ENCODE measurements around the gene SLC25A43.
"Not testable (repeated sequence)": the region's sequence is repeated elsewhere in the genome, so short reads cannot be mapped to it uniquely, and the experiment has no call there.

The SLC25A43 gene

DNA sequence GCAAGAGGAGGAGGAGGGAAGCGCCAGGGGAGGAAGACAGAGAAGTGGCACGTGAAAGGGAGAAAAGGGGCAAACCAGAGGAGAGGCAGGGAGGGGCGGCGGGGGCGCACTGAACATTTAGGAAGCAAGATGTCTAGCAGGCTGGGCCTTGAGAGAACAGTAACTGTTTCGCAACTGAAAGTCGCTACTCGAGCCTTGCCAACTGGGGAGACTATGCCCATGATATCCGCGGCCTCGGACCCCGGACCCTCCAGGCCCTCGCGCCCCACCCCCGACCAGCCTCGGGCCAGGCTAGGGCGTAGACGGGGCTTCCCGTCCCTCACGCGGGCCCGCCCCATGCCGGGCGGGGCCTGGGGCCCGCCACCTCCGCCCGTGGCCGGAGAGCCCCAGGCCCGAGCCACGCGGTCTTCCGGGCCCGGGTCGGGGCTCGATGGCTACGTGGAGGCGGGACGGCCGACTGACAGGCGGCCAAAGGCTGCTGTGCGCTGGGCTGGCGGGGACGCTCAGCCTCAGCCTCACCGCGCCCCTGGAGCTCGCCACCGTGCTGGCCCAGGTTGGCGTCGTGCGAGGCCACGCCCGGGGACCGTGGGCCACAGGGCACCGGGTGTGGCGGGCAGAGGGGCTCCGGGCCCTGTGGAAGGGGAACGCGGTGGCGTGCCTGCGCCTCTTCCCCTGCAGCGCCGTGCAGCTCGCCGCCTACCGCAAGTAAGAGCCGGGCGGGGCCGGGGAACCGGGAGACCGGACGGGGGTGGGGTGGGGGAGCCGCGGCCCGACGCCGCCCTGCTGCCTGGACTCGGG is at the start of gene SLC25A43:
SLC25A43 (plus strand) TSS at position 363 of the 798 bp plus-strand sequence; CDS start at position 431, 68 bp downstream.
- DNase-seq = peak; percentile 20 to 35

DNA sequence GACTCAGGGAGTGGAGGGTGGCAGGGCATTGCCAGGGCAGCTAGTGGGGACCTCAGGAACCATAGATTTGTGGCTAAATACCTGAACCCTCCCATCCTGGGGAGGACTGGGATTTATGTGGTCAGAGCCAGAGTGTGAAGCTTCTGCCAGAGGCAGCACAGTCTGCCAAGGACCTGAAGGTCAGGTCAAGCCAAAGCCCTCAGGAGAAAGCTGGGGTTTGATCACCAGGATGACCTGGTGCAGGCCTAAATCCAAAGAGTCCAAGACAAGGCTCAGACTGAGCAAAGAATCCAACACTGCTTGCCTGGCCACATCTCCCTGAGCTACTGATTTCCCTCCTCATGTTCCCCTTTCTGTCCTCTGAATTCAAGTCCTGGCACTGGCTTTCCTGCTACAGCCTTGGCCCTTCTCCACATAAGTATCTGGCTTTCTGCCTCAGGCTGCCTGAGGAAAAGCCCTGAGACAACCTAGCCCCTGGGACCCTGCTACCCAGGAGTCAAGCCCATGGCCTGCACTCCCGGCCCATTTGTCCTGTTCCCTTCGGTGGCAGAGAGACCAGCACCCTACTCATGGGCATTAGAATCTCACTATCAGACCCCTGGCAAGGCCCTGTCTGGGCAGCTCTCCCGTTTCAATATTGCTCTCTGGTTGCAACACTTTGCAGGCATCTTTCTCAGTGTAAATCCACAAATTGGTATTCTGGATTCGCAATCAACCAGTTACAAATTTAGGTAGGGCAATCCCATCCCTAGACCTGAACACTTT is 39.3 kb upstream of the SLC25A43 start:
- DNase-seq = no peak

DNA sequence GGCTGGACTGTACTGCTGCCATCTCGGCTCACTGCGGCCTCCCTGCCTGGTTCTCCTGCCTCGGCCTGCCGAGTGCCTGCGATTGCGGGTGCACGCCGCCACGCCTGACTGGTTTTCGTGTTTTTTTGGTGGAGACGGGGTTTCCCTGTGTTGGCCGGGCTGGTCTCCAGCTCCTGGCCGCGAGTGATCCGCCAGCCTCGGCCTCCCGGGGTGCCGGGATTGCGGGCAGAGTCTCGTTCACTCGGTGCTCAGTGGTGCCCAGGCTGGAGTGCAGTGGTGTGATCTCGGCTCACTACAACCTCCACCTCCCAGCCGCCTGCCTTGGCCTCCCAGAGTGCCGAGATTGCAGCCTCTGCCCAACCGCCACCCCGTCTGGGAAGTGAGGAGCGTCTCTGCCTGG is 37.7 kb upstream of the SLC25A43 start:
- not testable (repeated sequence) for DNase-seq

DNA sequence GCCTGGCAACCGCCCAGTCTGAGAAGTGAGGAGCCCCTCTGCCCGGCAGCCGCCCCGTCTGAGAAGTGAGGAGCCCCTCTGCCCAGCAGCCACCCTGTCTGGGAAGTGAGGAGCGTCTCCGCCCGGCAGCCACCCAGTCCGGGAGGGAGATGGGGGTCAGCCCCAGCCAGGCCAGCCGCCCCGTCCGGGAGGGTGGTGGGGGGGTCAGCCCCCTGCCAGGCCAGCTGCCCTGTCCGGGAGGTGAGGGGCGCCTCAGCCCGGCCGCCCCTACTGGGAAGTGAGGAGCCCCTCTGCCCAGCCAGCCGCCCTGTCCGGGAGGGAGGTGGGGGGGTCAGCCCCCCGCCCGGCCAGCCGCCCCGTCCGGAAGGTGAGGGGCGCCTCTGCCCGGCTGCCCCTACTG is 37.1 kb upstream of the SLC25A43 start:
- DNase-seq = not testable (repeated sequence)

DNA sequence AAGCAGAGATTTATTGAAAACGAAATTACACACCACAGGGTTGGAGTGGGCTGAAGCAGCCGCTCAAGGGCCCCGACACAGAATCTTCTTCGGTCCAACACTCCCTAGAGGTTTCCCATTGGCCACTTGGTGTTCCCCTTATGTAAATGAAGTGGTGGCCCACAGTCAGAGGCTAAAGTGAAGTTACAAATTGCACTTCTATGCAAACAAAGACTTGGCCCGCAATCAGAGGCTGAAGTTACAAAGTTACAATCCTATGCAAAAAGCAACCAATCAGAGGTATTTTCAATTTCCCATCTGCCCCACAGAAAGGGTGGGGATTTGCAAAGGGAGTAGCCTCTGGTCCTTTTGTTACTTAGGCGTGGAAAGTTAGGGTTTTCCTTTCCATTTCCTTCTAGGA is 35.7 kb upstream of the SLC25A43 start:
- DNase-seq = no peak

DNA sequence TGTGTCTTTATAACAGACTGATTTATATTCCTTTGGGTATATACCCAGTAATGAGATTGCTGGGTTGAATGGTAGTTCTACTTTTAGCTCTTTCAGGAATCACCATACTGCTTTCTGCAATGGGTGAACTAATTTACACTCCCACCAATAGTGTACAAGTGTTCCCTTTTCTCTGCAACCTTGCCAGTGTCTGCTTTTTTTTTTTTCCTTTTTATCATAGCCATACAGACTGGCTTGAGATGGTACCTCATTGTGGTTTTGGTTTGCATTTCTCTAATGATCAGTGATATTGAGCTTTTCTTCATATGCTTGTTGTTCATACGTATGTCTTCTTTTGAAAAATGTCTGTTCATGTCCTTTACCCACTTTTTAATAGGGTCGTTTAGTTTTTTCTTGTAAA is 27.3 kb upstream of the SLC25A43 start:
- not testable (repeated sequence) for DNase-seq

DNA sequence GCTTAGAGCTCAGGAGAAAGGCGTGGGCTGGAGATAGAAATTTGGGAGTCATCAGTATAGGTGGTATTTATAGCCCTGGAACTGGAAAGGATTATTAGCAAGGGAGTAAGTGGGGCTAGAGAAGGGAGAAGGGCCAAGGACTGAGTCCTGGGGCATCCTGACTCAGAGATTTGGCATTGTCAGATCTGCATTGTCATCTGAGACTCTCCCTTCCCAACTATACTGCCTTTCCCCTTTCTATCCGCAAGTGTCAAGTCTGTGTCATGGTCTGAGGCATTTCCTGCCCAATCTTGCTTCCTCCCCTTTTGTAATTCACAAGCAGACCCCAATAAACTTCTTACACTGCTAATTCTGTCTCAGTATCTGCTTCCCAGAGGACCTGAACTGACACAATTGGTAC is 24.4 kb upstream of the SLC25A43 start:
- no peak for DNase-seq

DNA sequence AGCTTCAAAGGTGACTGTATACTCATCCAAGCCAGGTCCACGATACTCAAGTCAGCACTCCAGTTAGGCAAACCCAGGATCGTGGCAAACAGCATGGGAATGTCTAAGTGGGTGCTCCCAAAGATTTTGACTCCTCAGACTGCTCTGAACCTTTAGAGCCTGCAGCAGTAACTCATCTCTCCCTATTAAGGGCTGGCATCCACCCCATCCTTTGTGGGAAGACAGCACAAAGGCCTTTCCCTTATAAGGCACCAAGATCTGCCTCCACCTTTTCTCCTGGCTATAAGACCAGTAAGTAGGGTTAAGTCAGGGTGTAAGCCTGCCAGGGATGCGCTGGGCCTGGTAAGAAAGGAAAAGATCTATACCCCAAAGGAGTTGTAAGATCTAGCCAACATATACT is 23.6 kb upstream of the SLC25A43 start:
- no peak for DNase-seq

DNA sequence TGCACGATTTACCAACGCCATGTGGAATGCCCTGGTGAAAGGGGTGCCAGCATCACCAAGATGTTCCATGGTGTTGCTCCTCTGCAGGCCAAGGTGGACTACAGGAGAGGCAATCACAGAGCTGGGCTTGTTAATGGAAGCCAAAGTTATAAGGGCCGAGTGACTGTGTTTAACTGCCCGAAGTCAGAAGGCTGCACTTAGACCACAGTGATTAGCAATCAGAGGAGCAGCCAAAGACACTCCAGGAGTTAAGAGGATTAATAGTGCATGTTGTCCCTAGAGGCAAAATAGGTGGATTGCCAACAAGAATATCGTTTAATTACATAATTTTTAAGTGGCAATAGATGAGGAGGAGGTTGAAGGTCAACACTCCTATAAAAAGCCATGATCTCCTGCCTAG is 22.8 kb upstream of the SLC25A43 start:
- DNase-seq = no peak

DNA sequence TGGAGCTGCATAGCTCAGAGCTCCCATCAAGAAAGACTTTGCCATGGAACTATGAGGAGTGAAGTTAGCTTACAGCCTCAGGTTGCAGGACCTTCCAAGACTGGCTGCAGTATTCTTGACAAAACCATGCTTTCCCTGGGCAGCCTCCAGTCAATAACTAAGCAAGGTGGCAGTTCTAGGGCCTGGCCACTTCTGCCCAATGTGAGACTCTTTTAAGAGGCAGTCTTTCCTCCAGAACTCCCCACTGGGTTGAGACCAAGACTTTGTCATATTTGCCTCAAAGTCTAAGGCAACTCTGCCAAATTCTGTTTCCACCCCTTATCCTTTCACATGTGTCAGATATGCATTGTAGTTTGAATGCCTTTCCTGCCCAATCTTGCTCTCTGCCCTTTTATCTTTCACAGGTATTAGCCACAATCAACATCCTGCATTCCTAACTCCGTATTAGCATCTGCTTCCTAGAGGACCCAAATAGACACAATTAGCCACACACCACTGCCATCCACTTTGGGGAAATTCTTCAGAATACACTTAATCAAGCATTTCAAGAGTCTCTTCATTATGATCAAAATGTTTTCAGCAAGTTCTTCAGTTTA is 17.7 kb upstream of the SLC25A43 start:
- DNase-seq = no peak

DNA sequence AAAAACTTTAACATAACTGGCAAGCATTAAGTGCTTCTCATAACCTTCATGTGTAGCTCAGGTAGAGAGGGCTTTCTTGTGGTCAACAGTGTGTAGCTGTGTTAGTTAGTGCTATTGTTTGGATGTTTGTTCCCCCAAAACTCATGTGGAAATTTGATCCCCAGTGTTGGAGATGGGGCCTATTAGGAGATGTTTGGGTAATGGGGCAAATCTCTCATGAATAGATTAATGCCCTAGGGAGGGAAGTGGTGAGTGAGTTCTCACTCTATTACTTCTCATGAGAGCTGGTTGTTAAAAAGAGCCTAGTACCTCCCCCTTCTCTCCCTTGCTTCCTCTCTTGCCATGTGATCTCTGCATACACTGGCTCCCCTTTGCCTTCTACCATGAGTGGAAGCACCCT is 16.5 kb upstream of the SLC25A43 start:
- DNase-seq = no peak

DNA sequence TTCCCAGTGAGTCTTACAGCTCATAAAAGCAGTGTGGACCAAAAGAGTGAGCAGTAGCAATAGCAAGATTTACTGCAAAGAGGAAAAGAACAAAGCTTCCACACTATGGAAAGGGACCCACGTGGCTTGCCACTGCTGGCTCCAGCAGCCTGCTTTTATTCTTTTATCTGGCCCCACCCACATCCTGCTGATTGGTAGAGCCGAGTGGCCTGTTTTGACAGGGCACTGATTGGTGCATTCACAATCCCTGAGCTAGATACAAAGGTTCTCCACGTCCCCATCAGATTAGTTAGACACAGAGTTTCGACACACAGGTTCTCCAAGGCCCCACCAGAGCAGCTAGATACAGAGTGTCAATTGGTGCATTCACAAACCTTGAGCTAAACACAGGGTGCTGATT is 12.5 kb upstream of the SLC25A43 start:
- not testable (repeated sequence) for DNase-seq

DNA sequence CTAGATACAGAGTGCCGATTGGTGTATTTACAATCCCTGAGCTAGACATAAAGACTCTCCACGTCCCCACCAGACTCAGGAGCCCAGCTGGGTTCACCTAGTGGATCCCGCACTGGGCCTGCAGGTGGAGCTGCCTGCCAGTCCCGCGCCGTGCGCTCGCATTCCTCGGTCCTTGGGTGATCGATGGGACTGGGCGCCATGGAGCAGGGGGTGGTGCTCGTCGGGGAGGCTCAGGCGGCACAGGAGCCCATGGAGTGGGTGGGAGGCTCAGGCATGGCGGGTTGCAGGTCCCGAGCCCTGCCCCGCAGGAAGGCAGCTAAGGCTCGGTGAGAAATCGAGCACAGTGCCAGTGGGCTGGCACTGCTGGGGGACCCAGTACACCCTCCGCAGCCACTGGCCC is 11.7 kb upstream of the SLC25A43 start:
- not testable (repeated sequence) for DNase-seq

DNA sequence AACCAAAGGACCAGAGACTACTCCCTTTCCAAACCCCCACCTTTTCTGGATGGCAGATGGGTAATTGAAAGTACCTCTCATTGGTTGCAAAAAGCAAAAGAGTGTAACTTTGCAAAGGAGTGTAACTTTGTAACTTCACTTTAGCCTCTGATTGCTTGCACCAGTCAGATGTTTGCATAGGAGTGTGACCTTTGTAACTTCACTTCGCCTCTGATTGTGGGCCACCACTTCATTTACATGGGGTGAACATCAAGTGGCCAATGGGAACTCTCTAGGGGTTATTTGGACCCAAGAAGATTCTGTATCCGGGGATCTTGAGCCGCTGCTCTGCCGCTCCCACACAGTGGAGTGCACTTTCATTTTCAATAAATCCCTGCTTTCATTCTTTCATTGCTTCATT is 9.9 kb upstream of the SLC25A43 start:
- DNase-seq = no peak

DNA sequence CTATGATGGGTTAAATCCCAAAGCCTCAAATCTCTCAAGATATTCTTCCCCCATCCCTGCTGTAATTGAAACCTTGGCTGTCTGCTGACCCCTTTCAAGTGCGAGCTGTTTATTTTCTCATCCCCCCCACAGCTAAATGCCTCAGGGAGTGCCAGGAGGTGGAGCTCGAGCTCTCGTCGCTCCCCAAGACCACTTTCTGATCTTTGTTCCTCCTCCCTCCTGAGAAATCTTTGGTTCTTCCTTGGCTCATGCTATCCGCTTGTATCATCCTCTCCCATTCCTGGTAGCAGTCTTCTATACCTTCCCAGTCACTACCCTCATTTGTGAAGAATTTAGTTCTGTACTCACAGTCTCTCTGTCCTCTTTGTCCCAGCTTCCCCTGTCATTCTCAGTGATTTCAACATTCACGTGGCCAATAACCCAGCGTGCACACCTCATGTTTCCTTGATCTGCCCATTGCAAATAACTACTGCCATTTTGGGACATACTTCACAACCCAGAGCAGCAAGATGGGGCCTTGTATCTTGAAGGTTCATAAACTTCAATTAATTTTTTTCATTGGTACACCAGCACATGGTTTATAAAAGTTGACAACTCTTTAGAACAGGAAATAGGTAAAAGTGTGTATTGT is 9.2 kb upstream of the SLC25A43 start:
- no peak for DNase-seq

DNA sequence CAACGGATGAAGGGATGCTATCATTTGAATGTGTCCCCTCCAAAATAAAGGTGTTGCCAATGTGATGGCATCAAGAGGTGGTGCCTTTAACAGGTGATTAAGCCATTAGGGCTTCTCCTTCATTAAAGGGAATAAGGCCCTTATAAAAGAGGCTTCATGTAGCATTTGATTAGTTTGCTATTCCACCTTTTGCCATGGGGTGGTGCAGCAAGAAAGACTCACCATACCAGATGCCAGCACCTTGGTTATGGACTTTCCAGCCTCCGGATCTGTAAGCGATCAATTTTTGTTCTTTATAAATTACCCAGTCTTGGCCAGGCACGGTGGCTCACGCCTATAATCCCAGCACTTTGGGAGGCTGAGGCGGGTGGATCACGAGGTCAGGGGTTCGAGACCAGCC is 7.9 kb upstream of the SLC25A43 start:
- peak in 1 of 2 experiments; percentile 2 for DNase-seq

DNA sequence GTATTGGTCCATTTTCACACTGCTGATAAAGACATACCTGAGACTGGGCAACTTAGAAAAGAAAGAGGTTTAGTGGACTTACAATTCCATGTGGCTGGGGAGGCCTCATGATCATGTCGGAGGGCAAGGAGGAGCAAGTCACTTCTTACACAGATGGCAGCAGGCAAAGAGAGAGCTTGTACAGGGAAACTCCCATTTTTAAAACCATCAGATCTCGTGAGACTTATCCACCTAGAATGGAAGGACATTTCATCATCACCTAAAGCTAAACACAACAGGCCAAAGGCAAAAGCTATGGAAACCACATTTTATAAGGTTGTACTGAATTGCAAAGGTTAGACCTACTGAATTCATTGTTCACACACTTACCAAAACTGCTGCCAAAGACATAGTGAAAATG is 6.0 kb upstream of the SLC25A43 start:
- no peak for DNase-seq

DNA sequence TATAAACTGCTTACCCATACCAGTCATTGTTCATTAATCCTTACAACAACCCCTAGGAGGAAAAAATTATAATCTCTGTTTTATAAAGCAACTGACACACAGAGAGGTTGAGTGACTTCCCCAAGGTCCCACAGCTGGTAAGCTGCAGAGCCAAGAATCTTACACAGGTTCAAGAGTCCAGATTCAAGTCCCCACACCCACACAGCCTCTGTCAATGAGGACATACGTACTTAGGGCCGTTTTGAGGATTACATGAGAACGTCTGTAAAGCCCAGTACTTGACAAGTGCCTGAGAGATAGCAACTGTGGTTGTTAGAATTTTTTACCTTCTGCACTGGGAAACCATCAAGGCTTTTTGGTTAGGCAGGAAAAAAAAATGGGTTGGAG is 556 bp upstream of the SLC25A43 start:
- DNase-seq = peak in 1 of 2 experiments; percentile 7

DNA sequence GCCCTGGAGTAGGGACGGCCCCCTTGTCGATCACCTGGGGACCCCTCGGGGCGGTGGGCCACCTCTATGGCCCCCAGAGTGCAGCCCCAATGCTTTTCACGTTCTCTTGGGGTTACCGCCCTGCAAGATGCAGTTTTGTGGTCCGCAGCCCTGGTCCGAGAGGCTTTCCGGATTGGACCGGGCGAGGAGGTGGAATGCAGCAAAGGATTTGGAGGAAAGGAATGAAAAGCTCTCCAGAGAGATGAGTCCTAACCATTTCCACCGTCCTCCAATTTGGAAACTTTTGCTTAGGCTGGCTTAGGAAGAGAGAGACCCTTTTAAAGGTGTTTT is 601 bp downstream of the SLC25A43 start:
- DNase-seq = no peak

DNA sequence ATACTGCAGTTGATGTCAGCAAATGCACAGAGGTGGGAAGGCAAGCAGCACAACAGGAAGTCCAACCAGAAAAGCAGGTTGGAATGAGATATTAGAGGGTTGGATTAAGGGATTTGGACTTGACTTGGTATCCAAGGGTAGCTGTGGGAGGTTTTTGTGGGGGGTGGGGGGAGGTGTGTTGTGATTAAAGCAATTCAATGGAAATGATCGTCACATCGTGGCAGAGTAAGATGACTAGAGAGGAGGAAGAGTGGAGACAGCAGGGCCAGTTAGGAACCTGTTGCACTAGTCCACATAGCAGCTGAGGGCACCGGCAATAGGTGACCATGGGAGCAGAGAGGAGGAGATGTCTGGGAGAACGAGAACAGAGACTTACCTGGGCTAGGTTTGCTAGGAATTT is 2.4 kb downstream of the SLC25A43 start:
- DNase-seq = no peak

DNA sequence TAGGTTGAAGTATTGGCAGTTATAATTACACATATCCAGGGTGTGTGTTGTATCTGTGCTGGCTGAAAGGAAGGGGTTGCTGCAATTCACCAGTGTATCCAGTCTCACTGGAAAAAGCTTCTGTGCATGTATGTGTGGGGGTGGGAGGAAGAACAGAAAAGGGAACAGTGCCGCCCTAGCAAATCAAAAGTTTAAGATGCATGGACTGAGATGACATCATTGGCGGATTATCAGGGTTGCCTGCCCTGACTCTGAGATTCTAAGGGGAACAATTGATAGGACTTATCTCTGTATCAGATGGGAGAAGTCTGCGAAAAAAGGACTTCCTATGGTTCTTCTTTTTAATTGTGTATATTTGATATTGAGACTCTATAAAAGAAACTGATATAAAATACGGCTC is 3.5 kb downstream of the SLC25A43 start:
- no peak for DNase-seq

DNA sequence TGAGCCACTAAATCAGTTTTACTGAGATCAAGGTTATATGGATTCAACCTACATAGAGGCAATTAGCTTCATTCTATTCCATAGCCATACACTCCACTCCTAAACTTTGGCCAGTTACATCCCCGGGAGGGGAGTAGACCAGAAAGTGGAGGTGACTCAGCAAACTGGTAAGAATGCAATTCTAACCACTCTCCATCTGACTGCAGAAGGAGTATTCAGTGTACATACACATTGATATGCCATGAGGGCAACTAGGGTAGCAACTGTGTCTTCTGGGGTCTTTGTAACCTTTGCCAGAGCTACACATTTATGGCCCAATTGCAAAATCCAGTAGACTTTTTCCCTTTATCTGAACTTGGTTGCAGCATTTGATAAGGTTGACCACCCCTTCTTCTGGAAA is 7.6 kb downstream of the SLC25A43 start:
- no peak for DNase-seq

DNA sequence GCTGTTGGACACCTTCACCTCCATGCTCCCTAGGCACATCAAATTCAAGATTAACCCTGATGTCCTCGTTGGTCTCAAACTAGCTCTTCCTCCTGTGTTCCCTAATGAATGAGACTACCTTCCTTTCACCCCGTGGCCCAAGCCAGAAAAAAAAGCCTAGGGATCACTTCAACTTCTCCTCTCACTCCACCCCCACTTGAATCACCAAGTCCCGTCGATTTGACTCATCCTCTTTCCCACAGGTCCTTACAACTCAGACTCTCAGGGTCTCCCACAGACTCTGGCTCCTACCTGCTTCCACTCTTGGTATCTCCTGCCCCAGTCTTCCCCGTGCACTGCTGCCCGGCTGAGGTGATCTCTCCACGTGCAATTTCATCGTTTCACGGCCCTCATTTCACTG is 8.5 kb downstream of the SLC25A43 start:
- DNase-seq = no peak
